ENCODE data around the gene ARHGEF28. TPM values are rescaled to one million over a fixed set of nuclear protein-coding genes. Genes with fewer than 3 reads are reported as not detected.

ARHGEF28 gene
- total and polyA plus RNA-seq, 8 donors: 14.9 to 36.2 (median 24.6) TPM

GRCh38 chr5:73906277-73906676 lies 280.3 kb downstream of the ARHGEF28 start:
- Histone ChIP-seq H3K4me3 (no peak overlapping the region), H3K4me1 (peaks cover 16 to 24% (median 23%) of the 10 kb centered on the region in 3 donors), H3K9me3 (no peaks in the 10 kb centered on the region), H3K36me3 (peaks cover 0 to 29% (median 0%) of the 10 kb centered on the region in 3 donors), H3K27ac (no peak overlapping the region), H3K27me3 (no peaks in the 10 kb centered on the region)
- no peak for DNase-seq
- no peak for FAIRE-seq
- no peak for ATAC-seq
- no peak for TF ChIP-seq CTCF (IDR thresholded peaks at IDR 0.05)
- intact Hi-C loops (cut with DNase I): no loop called here
- 77 to 97% methylated on average over 3 of the region's 3 CpGs for WGBS, 2 donors

GRCh38 chr5:73907164-73907563 lies 281.2 kb downstream of the ARHGEF28 start:
- Histone ChIP-seq H3K9me3 (no peaks in the 10 kb centered on the region), H3K4me1 (peaks cover 10 to 15% (median 14%) of the 10 kb centered on the region in 3 donors), H3K36me3 (peaks cover 0 to 35% (median 4%) of the 10 kb centered on the region in 3 donors), H3K27ac (no peak overlapping the region), H3K4me3 (no peak overlapping the region), H3K27me3 (no peaks in the 10 kb centered on the region)
- 52 to 57% methylated on average over 3 of the region's 3 CpGs for WGBS, 2 donors
- intact Hi-C loops (cut with DNase I): no loop called here
- FAIRE-seq (no peak), ATAC-seq (no peak), DNase-seq (no peak)
- no peak for TF ChIP-seq CTCF (IDR thresholded peaks at IDR 0.05)

- intact Hi-C loops (cut with DNase I): no loop called here
- Histone ChIP-seq H3K4me1 (peaks cover 10 to 11% (median 11%) of the 10 kb centered on the region in 3 donors), H3K36me3 (peaks cover 0 to 35% (median 4%) of the 10 kb centered on the region in 3 donors), H3K27me3 (no peaks in the 10 kb centered on the region), H3K9me3 (no peaks in the 10 kb centered on the region), H3K4me3 (no peak overlapping the region), H3K27ac (peak overlapping the region in 1 of 4 donors; percentile 20)
- ATAC-seq: no peak
- 18% methylated on average over 2 of the region's 2 CpGs for WGBS, 2 donors
- FAIRE-seq: no peak
- DNase-seq: no peak
- no peak for TF ChIP-seq CTCF (IDR thresholded peaks at IDR 0.05)
Measured at GRCh38 chr5:73908395-73908794, 282.4 kb downstream of the ARHGEF28 start.

- intact Hi-C loops (cut with DNase I): no loop called here
- no peaks in the 10 kb centered on the region for H3K27me3 ChIP-seq
- ATAC-seq (no peak), FAIRE-seq (no peak), DNase-seq (no peak)
- peaks cover 0 to 35% (median 4%) of the 10 kb centered on the region in 3 donors for H3K36me3 ChIP-seq
- 86 to 87% methylated on average over 3 of the region's 3 CpGs for WGBS, 2 donors
- peak overlapping the region in 1 of 4 donors; percentile 20 for H3K27ac ChIP-seq
- H3K4me3 ChIP-seq: no peak overlapping the region
- H3K4me1 ChIP-seq: peaks cover 10 to 11% (median 11%) of the 10 kb centered on the region in 3 donors
- no peak for TF ChIP-seq CTCF (IDR thresholded peaks at IDR 0.05)
- H3K9me3 ChIP-seq: no peaks in the 10 kb centered on the region
Measured at GRCh38 chr5:73908846-73909245, 282.9 kb downstream of the ARHGEF28 start.

- peak in 1 of 6 donors; percentile 62 for DNase-seq
- Histone ChIP-seq H3K4me1 (peaks cover 10 to 11% (median 11%) of the 10 kb centered on the region in 3 donors), H3K36me3 (peaks cover 0 to 31% (median 4%) of the 10 kb centered on the region in 3 donors), H3K9me3 (no peaks in the 10 kb centered on the region), H3K27ac (no peak overlapping the region), H3K27me3 (no peaks in the 10 kb centered on the region), H3K4me3 (no peak overlapping the region)
- ATAC-seq: no peak
- WGBS, 2 donors: 97 to 99% methylated on average over 27 of the region's 27 CpGs
- no peak for FAIRE-seq
- intact Hi-C loops (cut with DNase I): no loop called here
- TF ChIP-seq CTCF (IDR thresholded peaks at IDR 0.05): no peak
Measured at GRCh38 chr5:73909474-73909873, 283.5 kb downstream of the ARHGEF28 start.

Data from pancreas (tissue), 10 donors.